Urinary bladder (tissue), 4 donors: ENCODE results near the gene UBA3. TPM values are rescaled to one million over a fixed set of nuclear protein-coding genes. Genes with fewer than 3 reads are reported as not detected.

Source experiments
- DNase-seq: peaks from one replicate; pipeline ENCODE4 v3.0.0-alpha.2; 2015; ENCODE audit errors: extremely low spot score
- H3K27ac ChIP-seq: one replicate; pipeline ENCODE4 v1.5.1; 2013; ENCODE audit warnings: low read depth, mild to moderate bottlenecking, moderate library complexity
- H3K36me3 ChIP-seq: one replicate; pipeline ENCODE4 v1.6.1; 2013; ENCODE audit warnings: mild to moderate bottlenecking, moderate library complexity; ENCODE audit not compliant: insufficient read depth
- H3K4me1 ChIP-seq: one replicate; pipeline ENCODE4 v1.6.1; 2013; ENCODE audit warnings: mild to moderate bottlenecking, moderate library complexity; ENCODE audit not compliant: insufficient read depth
- H3K4me3 ChIP-seq: one replicate; pipeline ENCODE4 v1.5.1; 2013; ENCODE audit warnings: low read depth, low read length
- whole genome bisulfite sequencing: extraction: QIAGEN DNeasy Blood & Tissue Kit; methylation state at CpG from one replicate; pipeline ENCODE4 v1.1.7; 2013; 5-methylcytosine and 5-hydroxymethylcytosine counted together
- polyA plus RNA-seq: library from polyadenylated mRNA; stranded (reverse); fragments of 200-250 nt; gene quantifications from one replicate; pipeline ENCODE4 v1.2.3, GENCODE V29; 2013
- small RNA-seq: library from RNA; depleted of rRNA; stranded (forward); fragments of <200 nt; gene quantifications from one replicate; pipeline ENCODE3, GENCODE V24; 2014
- total RNA-seq: library from RNA; depleted of rRNA; stranded (reverse); fragments of >200 nt; gene quantifications from one replicate; pipeline ENCODE4 v1.2.3, GENCODE V29; 2014
- donor health status: healthy with polysubstance abuse.
- donor health status: healthy.

UBA3 gene
- total and polyA plus RNA-seq, 2 donors = 40.0 to 100 TPM

DNA sequence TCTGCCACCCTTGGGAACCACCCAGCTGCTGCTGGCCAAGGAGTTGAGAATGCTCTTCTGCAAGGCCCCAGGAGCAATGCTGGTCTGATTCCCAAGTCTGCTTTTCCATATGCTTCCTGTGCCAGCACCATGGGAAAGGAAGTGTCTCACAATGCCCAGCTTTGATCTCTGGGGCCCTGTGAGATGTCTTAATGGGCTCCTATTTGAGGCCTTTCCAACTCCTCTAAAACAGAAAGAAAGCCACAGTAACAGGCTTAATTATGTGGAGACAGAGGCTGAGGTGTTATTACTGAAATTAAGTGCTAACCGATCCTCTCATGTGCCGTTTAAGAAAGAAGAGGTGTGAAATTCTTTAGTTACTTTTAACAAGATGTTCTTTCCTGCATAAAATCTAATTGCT, 71.2 kb downstream of the UBA3 start:
- no peak overlapping the region for H3K4me3 ChIP-seq
- 62% methylated on average over 2 of the region's 2 CpGs for WGBS
- H3K27ac ChIP-seq = no peak overlapping the region
- DNase-seq = no peak
- H3K36me3 ChIP-seq = peaks cover 2% of the 10 kb centered on the region
- no peaks in the 10 kb centered on the region for H3K4me1 ChIP-seq

- peaks cover 7% of the 10 kb centered on the region for H3K36me3 ChIP-seq
- 82% methylated on average over 5 of the region's 5 CpGs for WGBS
- no peak overlapping the region for H3K27ac ChIP-seq
- H3K4me1 ChIP-seq = no peaks in the 10 kb centered on the region
- DNase-seq = no peak
- H3K4me3 ChIP-seq = no peak overlapping the region
Measured at GRCh38 chr3:69005791-69006482, 74.2 kb downstream of the UBA3 start.

DNA sequence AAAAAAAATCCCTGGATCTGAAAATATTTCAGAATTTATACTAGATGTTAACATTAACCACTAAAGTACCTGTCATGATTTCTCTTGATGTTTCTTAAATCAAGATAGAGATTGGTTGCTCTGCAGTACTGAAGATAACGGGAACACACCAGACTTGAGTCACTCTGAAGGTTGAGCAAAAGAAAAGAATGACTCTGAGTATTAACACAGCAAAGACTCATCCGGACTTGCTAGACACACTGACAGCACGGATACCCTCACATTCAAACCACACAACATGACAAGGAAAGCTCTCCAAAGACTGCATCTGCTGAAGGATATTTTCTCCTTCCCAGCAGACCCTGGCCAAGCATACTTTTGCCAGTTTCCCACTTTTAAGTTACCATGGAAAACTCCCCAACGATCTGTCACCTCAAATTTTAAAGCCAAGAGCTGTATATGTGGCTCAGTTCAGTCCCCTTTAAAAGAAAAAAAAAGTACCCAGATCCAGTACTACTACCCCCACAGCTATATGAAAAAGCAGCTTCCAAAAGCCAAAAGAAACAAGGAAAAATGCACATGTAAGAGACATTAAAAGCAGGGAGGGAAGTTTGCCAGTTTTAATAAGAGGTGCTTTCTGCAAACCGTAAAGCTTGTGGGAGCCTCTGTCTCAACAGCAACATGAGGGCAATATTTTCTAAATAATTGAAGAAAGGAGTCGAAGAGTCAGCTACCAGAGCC, 74.9 kb downstream of the UBA3 start:
- WGBS = 81% methylated on average over 6 of the region's 6 CpGs
- Histone ChIP-seq H3K4me1 (no peaks in the 10 kb centered on the region), H3K4me3 (no peak overlapping the region), H3K36me3 (peaks cover 7% of the 10 kb centered on the region), H3K27ac (no peak overlapping the region)
- DNase-seq = no peak

Small RNA genes lying within 50 kb of the gene (small RNA-seq; reads per million reads assigned to genes)
- gene MIR3136 = not detected

Other genes with a start within 250 kb of the UBA3 start
- not detected for gene TAFA4, start 147.8 kb downstream of the UBA3 start, total RNA-seq
- 0.23 TPM for gene TAFA4, start 147.8 kb downstream of the UBA3 start, polyA plus RNA-seq
- 71.1 TPM for gene EOGT, start 66.7 kb downstream of the UBA3 start, total RNA-seq
- 25.2 TPM for gene EOGT, start 66.7 kb downstream of the UBA3 start, polyA plus RNA-seq
- gene TMF1, start 28.0 kb downstream of the UBA3 start, total RNA-seq = 68.4 TPM
- 18.7 TPM for gene TMF1, start 28.0 kb downstream of the UBA3 start, polyA plus RNA-seq
- 60.8 TPM for gene ARL6IP5, start 4.6 kb upstream of the UBA3 start, total RNA-seq
- 156 TPM for gene ARL6IP5, start 4.6 kb upstream of the UBA3 start, polyA plus RNA-seq
- gene LMOD3, start 42.2 kb upstream of the UBA3 start, total RNA-seq = 3.0 TPM
- 0.65 TPM for gene LMOD3, start 42.2 kb upstream of the UBA3 start, polyA plus RNA-seq